Medulla oblongata (tissue), 1 donor: Measurements from ENCODE around the gene DBET.
"Not testable (repeated sequence)": the region's sequence is repeated elsewhere in the genome, so short reads cannot be mapped to it uniquely, and the experiment has no call there.

Experiments
- DNase-seq: peaks from one replicate; pipeline ENCODE4 v3.0.0-alpha.2; 2015; ENCODE audit errors: extremely low spot score

DBET gene

GRCh38 chr4:190049378-190050239 is 14.7 kb upstream of the DBET start:
- DNase-seq: not testable (repeated sequence)

- DNase-seq: not testable (repeated sequence)
Observed at GRCh38 chr4:190058997-190059396, 5.3 kb upstream of the DBET start.

GRCh38 chr4:190064805-190065204 is 503 bp downstream of the DBET start:
- not testable (repeated sequence) for DNase-seq

GRCh38 chr4:190068351-190068750 is 4.0 kb downstream of the DBET start:
- DNase-seq: not testable (repeated sequence)

- not testable (repeated sequence) for DNase-seq
Observed at GRCh38 chr4:190093052-190093451, 28.8 kb downstream of the DBET start.

GRCh38 chr4:190094031-190094430 is 29.7 kb downstream of the DBET start:
- DNase-seq: not testable (repeated sequence)

- not testable (repeated sequence) for DNase-seq
Observed at GRCh38 chr4:190095335-190095734, 31.0 kb downstream of the DBET start.

GRCh38 chr4:190099605-190100004 is 35.3 kb downstream of the DBET start:
- not testable (repeated sequence) for DNase-seq

- not testable (repeated sequence) for DNase-seq
Observed at GRCh38 chr4:190101525-190101924, 37.2 kb downstream of the DBET start.

GRCh38 chr4:190106191-190106590 is 41.9 kb downstream of the DBET start:
- DNase-seq: not testable (repeated sequence)

- DNase-seq: peak; percentile 2
Observed at GRCh38 chr4:190106611-190107480, 42.5 kb downstream of the DBET start.

- peak; percentile 4 for DNase-seq
Observed at GRCh38 chr4:190107766-190108485, 43.6 kb downstream of the DBET start.

GRCh38 chr4:190108756-190109155 is 44.5 kb downstream of the DBET start:
- DNase-seq: peak; percentile 32

GRCh38 chr4:190109390-190110011 is 45.2 kb downstream of the DBET start:
- DNase-seq: peak; percentile 7

GRCh38 chr4:190110033-190110432 is 45.7 kb downstream of the DBET start:
- DNase-seq: peak; percentile 2

GRCh38 chr4:190110570-190111295 is 46.4 kb downstream of the DBET start:
- peak; percentile 23 for DNase-seq

GRCh38 chr4:190112879-190113278 is 48.6 kb downstream of the DBET start:
- not testable (repeated sequence) for DNase-seq

GRCh38 chr4:190114991-190115390 is 50.7 kb downstream of the DBET start:
- peak; percentile 1 for DNase-seq
